Left cardiac atrium (tissue), 4 donors: ENCODE measurements around the gene INSYN1. TPM values are rescaled to one million over a fixed set of nuclear protein-coding genes. Genes with fewer than 3 reads are reported as not detected.
"Not testable (repeated sequence)": the region's sequence is repeated elsewhere in the genome, so short reads cannot be mapped to it uniquely, and the experiment has no call there.

ENCODE experiments used
- ATAC-seq, 2 donors: fragments of 200-7000 bp; cut with Tn5 transposase; one replicate each; pipeline ENCODE4 v1.9.1; 2020; ENCODE audit warnings: mild to moderate bottlenecking in 2 of 2, moderate library complexity in 2 of 2
- DNase-seq: peaks from one replicate; pipeline ENCODE4 v3.0.0-alpha.2; 2020
- intact Hi-C, 2 donors: fragments of 100-400 bp; cut with DNase I; formaldehyde crosslinking; loops; one replicate each; pipeline versions ENCODE4 v1.14.1 to v1.15.1; 2022 to 2023
- total RNA-seq, 2 donors: library from RNA; stranded (reverse); fragmentation: NEBNext Ultra II Directional; extraction: Animal tissue kit (Norgen Biotek cat#: 25700); gene quantifications; one replicate each; pipeline ENCODE4 v1.2.1, GENCODE V29; 2021
- donor health status: DM: no; HTN: yes; CAD: no.
- donor health status: DM: no; HTN: yes; CAD: no; lungs with severe emphysema.
- donor health status: DM: yes; HTN: yes; CAD: no.
- donor health status: Dilated cardiomyopathy.

The INSYN1 gene
- total RNA-seq, 2 donors from 2014 or later, result 79.3 to 80.8 TPM

DNA sequence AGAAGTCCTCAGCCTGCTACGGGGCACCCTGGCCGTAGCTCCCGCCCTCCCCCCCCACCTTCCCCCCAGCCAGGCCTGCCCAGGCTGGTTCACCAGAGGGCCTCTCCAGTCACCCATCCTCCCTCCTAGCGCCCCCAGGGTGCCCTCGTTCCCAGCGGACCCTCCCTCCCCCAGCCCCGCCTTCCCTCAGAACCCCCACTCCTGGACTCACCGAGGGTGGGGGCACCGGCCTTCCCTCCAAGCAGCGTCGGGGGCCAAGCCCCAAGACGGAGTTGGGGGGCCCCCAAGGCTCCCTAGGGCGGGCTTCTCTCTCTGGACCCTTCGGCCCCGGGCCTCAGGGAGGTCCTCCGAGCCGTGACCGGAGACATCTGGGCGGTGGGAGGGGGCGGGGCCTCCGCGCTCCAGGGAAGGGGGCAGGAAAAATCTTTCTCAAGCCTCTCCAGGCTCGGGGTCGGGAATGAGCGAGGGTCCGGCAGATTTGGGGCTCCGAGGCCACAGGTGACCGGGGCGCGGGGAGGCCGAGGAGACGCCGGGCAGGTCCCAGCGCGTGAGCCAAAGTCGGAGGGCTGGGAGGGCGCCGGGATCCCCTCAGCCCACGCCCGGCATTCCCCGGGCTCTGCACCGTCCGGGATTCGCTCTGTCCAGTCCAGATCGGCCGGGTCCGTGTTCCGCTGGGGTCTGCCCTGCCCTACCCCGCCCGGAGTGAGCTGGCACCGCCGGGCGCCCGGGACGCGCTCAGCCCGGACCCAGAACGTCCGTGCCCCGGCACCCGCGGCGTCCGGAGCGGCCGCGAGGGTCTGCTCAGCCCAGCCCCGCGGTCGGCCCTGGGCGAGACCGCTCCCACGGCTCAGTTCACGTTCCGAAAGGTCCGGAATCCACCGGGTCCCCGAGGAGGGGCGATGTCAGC, 999 bp downstream of the INSYN1 start:
- intact Hi-C loops, result no loop called here
- ATAC-seq (peak; percentile 54 to 61), DNase-seq (no peak)

DNA sequence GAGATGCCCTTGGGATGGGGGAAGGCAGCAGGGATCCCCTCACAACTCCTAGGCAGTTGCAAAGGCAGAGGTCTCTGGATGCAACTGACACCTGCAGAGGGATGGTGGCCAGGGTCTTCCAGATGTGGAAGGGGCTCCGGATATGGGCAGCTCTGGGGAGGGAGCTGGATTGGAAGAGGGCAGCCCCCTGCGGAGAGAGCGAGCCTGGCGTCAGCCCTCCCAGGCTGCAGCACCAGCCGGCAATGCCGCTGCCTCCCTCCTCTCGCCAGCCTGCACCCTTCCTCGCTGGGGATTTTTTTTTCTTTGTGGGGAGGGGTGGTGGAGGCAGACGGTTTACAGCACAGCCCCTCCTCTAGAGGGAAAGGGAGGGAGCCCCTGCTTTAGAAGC, 1.6 kb downstream of the INSYN1 start:
- intact Hi-C loops, result no loop called here
- peak; percentile 6 to 7 for ATAC-seq
- DNase-seq, result no peak

DNA sequence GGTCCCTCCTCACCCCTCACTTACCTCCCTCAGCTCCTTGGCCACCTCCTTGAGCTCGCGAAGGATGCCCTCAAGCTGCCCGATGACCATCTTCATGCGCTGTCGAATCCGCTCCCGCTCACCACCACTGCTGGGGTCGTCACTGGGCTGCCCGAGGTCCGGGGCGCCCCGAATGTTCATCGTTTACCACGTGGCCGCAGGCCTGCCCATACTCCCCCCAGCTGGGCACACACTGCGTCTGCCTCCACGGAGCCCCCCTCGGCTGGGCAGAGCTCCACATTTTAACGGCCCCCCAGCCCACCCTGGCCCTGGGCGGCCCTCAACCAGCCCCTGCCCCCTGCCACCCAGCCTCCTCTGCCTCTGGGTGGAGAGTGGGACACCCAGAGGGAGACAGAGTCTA, 2.2 kb downstream of the INSYN1 start:
- no peak for DNase-seq
- intact Hi-C loops, result no loop called here
- no peak for ATAC-seq

DNA sequence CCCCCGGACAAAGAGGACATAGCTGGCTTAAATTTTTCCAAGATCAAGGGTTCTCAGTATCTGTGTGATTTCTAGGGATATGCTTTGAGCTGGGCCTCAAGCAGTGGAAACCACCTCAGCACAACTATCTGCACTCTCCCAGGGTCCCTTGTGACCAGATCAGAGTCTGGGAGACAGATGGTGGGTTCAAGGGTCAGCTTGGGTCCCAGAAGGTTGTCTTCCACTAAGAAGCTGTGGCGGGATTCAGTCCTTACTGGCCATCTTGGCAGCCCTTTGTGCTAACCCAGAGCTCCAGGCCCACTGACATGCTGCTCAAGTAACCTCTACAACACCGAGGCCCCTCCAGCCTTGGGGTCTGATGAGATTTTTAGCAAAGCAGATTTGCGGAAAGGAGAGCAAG, 2.7 kb downstream of the INSYN1 start:
- ATAC-seq (no peak), DNase-seq (no peak)
- intact Hi-C loops, result no loop called here

DNA sequence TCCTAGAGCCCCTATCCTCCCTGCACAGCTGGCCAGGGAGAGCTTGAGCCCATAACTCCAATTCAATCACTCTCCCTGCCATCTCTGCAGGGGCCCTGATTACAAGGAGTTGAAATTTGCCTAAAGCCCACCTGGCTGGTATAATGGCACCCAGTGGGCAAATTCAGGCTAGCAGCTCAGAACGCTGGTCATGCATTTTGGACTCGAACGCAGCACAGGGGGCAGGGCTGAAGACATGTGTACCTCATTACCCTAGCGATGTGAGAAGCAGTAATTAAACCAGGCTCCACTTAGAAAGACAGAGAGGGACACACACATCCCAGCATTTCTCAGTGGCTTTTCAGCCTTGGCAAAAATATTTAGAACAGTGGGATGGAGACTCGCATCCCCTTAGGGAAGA, 3.2 kb downstream of the INSYN1 start:
- no peak for ATAC-seq
- intact Hi-C loops, result no loop called here

DNA sequence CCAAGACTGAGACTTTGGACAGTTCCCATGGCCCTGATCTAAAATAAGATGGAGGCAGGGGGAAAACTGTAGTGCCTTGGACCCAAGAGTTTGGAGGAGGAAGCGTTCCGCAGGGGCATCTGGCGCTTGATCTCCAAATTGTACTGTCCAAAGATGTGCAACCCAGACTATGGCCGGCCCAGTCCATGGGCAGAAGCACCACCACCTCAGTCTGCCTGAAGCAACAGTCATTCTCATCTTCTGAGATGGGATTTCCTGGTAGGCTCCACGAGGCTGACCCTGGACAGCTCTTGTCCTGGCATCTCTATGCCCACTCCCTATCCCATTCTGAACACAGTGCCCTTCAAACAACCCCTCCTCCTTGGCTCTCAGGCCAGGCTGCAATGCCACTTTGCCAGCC, 3.6 kb downstream of the INSYN1 start:
- ATAC-seq (no peak), DNase-seq (no peak)
- intact Hi-C loops, result no loop called here

More for the DNA sequence above, 3.2 kb downstream of the INSYN1 start:
- no peak for DNase-seq

DNA sequence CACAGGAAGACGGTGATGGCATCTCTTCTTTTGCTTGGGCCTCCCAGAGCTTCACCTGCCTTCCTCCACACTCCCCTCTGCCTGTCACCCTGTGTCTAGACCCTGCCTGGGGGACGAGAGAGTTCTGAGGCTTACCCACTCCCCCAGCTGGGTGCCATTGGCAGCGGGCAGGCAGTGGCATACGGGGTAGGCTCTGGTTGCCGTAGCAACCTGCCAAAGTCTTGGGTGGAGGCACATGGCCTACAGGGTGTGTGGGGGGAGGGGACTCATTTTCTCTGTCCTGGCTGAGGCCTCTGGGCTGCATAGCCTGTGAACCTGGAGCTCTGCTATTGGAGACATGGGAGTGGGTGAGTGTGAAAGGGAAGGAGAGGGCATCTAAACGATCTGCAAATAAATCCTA, 4.4 kb downstream of the INSYN1 start:
- intact Hi-C loops, result no loop called here
- ATAC-seq (no peak), DNase-seq (no peak)

DNA sequence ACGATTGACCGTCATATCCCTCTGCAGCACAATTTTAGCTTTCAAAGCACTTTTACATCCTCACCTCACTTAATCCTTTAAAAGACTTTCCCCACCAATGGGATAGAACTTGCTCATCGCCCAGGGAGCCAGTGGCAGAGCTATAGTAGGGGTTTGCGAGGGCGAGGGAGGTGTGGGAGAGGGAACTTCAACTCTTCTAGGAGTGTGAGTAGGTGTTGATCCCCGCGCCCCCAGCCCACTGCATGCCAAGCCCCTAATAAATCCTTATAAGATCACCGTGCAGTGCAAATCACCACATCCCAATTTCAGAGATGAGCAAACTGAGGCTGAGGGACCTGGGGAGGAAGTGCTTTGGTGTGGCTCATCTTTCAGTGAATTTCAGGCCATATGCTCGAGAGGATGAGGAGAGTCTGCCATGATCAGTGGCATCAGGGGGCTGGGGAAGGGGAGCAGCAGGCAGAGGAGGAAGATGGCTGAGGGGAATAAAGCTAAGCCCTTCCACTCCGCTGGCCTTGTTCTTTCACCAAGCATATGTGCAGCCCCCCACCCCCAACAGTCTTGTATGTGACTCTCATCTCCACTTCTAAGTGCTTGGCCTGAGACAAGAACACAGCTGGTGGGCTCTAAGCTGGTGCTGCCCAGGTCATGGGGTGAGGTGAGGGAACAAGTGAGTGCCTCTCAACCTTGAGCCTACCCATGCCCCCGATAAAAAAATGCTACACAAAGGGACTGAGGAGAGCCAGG, 5.1 kb downstream of the INSYN1 start:
- intact Hi-C loops, result no loop called here
- DNase-seq, result no peak
- ATAC-seq, result no peak

DNA sequence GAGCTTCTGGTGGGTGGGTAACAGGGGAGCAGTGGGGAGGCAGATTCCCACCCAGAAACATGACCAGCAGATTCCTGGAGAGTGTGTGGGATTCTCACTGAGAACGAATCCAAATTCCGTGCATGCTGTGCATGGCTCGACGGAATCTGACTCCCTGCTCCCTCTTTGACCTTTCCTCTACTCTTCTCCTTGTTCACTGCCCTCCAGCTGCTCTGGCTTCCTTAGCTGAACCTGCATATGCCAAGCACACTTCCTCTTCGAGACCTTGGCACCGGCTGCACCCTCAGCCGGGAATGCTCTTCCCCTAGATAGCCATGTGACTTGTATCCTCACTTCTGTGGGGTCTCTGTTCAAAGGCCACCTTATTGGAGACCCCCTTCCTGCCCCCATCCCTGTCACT, 6.3 kb downstream of the INSYN1 start:
- intact Hi-C loops, result no loop called here
- DNase-seq (no peak), ATAC-seq (peak; percentile 8 to 48)

DNA sequence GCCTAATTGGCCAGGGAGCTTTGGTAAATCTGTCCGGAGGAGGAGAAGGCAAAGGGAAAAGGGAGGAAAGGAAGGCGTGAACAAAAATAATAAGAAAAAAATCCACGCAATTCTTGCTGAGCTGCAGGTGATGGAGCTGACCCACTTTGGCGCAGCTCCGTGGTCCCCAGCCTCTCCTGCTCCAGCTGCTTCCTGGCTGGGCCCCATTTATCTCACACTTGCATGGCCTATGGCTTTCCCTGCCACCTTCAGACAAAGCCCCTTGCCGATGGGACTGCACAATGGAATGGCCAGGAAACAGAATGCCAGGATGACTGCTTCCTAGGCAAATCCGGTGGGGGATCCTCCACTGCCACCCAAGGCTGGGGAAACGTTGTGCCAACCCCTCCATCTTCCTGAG, 6.9 kb downstream of the INSYN1 start:
- ATAC-seq (no peak), DNase-seq (no peak)
- intact Hi-C loops, result no loop called here

DNA sequence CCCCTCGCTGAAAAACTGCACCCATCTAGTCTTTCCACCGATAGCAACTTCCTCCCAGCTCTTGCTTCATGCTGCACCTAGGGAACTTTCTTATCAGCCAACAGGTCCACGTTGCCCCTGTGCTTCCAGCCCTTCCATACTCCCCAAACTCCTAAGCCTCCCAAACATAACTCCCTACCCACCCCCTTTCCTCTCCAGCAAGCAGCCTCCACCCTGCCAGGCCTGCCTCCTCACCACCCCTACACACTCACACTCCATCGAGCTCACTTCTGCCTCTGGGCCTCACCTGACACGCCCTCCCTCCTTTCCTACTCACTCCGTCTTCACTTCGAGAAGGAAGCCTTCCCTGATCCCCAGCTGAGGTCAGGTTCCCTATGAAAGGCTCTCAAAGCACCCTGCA, 8.1 kb downstream of the INSYN1 start:
- DNase-seq, result no peak
- intact Hi-C loops, result no loop called here
- no peak for ATAC-seq

DNA sequence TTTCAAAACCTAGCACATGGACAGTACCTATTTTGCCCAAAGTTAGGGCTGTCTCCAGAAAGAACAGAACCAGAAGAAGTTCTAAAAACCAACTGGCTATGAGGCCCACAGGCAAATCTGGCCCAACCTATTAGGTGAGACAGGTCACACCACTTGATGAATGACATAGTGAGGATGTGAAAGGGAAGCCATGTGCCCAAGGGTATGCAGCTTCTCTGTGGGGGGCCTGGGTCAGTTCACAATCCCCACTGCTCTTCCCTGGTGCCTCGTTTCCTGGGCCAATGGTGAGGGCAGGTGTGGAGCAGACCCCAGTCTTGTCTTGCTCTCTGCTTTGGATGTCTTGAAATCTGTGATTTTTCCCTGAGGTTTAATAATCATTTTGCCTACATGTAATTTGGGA, 8.9 kb downstream of the INSYN1 start:
- intact Hi-C loops, result no loop called here
- no peak for DNase-seq
- ATAC-seq, result no peak

DNA sequence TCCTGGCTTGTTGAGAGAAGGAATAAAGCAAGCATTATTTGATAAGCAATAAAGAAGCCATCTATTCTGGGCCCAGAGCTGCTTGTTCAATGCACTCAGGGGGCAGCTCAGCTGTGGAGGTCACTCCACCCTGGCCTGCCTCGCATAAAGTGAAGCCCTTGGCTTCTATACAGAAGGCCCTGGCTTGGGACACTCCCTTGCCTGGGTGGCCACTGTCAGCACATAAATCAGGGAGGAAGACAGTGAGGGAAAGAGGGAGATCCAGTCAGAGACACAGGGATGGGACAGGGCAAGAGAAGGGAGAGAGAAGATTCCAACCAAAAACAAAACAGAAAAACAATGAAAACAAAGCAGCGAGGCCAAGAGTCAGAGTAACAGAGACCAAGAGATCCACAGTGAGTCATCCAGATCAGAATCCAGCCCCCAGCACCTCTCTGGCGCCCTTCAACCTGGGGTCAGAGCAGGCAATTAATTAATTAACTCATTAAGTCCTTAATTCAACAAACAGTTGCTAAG, 11.8 kb downstream of the INSYN1 start:
- intact Hi-C loops, result no loop called here
- DNase-seq (no peak), ATAC-seq (no peak)

DNA sequence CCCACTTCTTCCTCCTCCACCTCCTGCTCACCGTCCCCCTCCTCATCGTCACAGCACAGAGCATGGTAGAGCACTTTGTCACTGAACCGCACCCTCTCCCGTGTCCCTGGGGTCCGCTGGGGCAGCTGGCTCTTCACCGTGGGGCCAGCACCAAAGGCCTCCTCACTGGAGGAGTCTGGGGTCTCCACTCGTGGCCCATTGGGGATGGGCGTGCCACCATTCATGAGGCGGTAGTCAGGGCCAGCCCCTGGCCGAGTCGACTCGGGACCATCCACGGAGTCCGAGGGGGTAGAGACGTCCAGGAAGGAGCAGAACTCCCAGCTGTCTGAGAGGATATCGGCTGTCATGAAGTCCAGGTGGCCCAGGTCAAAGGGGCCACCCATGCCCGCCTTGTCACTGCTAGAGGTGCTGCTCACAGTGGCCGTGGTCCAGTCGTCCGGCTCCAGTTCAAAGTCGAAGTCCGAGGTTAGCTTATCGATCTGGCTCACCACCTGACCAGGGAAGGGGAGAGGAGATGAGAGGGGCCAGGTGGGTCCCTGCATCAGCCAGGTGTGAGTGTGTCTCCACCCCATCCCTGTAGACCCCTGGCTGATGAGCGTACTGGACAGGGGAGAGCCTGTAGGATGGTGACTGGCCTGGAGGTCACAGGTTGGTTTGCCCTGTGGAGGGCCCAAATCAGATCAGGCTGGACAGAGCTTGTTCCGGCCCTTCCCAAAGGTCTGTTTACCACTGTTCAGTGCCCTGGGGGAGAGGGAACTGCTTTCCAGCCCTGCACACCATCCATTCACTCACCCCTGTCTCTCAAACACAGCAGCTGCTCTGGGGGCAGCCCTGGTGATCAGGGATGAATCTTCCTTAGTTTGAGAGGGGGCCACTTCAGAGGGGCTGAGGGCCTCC, 12.8 kb downstream of the INSYN1 start:
- intact Hi-C loops, result no loop called here
- no peak for DNase-seq
- ATAC-seq, result no peak

DNA sequence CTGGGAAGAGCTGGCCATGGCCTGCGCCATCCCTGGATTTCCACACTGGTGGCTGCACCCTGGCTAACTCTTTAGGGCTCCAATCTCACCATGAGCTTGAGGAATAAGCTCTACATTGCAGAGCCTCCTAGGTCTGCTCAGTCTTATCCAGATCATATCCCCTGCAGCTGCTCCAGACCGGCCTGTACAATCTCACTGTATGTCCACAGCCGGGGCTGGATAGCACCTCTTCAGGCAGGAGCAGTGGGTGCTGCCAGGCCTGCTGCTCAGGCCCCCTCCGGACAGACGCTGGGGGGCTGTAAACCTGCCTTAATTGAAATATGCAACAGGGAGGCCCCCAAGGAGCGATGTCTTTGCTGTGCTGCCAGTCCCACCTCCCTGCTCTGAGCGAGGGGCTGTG, 15.6 kb downstream of the INSYN1 start:
- peak in 1 of 2 donors; percentile 23 for ATAC-seq
- intact Hi-C loops, result no loop called here
- no peak for DNase-seq

DNA sequence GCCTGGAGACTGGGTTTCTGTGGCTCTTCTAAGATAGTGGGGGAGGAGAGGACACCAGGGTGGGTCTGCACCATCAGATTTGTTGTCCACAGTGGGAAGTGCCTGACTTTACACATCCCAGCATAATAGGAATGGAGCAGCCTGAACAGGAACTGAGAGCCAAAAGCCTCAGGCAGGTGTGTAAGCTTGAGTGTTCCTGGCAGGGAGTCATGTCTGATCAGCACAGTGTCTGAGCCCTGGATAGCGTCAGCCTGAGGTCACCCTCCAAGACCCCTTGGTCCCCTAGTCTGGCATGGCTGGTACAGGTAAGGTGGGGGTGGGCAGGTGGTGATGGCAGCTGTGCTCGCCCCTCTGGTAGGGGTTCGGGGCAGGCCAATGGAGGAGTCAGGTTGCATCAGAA, 20.2 kb downstream of the INSYN1 start:
- intact Hi-C loops, result no loop called here
- no peak for ATAC-seq
- DNase-seq, result no peak

DNA sequence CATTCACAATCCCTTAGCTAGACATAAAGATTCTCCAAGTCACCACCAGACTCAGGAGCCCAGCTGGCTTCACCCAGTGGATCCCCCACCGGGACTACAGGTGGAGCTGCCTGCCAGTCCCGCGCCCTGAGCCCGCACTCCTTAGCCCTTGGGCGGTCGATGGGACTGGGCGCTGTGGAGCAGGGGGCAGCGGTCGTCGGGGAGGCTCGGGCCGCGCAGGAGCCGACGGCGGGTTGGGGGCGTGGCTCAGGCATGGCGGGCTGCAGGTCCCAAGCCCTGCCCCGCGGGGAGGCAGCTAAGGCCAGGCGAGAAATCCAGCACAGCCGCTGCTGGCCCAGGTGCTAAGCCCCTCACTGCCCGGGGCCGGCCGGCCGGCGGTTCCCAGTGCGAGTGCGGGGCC, 21.1 kb downstream of the INSYN1 start:
- intact Hi-C loops, DNase-seq, ATAC-seq: not testable (repeated sequence)

DNA sequence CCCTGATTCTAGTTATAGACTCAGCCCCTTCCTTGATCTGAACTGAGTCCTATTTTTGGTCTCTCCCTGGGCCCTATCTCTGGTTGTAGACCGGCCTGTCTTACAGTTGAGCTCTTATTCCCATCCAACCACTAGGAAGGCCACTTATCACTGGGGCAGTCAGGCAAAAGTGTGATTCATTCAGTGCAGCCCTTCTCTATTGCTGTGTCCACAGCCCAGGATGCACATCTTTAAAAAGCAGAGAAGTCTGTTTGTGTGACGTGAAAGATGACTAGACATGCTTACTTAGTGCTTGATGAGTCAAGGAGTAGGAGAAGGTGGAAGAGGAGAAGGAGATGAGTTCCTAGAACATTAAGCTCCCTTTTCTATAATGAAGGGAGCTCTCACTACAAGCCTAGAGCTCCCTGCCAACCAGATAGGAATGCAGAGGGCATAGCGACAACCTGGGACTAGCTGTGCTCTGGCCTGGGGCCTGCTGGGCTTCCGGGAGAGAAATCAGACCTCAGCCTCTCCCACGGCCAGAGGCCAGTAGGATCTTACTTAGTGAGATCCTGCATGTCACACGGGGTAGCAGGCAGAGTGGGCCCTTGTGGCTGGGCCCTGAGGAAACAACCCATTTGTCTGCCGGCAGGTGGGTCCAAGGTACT, 25.7 kb downstream of the INSYN1 start:
- peak; percentile 53 to 74 for ATAC-seq
- no peak for DNase-seq
- intact Hi-C loops, result no loop called here

DNA sequence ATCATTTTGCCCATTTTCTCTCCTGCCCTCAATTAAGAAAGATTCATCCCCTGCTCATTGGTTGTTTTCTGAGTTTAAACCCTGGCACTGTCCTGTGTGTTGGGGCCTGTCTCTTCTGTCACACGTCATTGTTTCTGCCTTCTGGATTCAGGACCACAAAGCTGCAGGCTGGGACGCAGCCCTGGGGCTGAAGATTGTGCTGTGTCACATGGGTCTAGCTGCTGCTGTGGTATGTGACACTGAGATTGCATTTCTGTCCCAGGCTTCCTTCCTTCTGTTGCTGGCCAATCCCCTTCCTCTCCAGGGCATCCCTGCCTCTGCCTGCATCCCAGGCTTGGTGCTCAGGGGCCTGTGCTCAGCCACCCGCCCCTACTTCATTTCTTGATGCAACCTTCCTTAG, 28.9 kb downstream of the INSYN1 start:
- ATAC-seq (peak; percentile 23 to 26), DNase-seq (no peak)
- intact Hi-C loops, result no loop called here
